HEK293 (cell line): ENCODE measurements around the gene SFTPD.

Source experiments
- IKZF3 ChIP-seq: fragments of 450-650 bp; IDR thresholded peaks from 2 replicates; pipeline ENCODE4 v1.5.0; 2018; ENCODE audit warnings: missing biosample characterization, mild to moderate bottlenecking, missing genetic modification characterization, moderate library complexity
- PBX3 ChIP-seq: sonication (generic); formaldehyde crosslinking; IDR thresholded peaks from 2 replicates; pipeline ENCODE4 v1.8.1; 2022; ENCODE audit warnings: mild to moderate bottlenecking, moderate library complexity, missing genetic modification reagents
- PRDM10 ChIP-seq: fragments of 450-650 bp; formaldehyde crosslinking; IDR thresholded peaks from 2 replicates; pipeline ENCODE4 v1.5.1; 2016; ENCODE audit warnings: missing biosample characterization, missing genetic modification characterization
- REPIN1 ChIP-seq: fragments of 450-650 bp; formaldehyde crosslinking; IDR thresholded peaks from 2 replicates; pipeline ENCODE4 v1.5.1; 2017; ENCODE audit warnings: missing biosample characterization, missing genetic modification characterization, low read depth
- SP2 ChIP-seq: fragments of 450-650 bp; formaldehyde crosslinking; IDR thresholded peaks from 2 replicates; pipeline ENCODE4 v1.5.1; 2016; ENCODE audit warnings: missing biosample characterization, missing genetic modification characterization
- YY1 ChIP-seq: fragments of 450-650 bp; formaldehyde crosslinking; IDR thresholded peaks from 2 replicates; pipeline ENCODE4 v1.5.1; 2018; ENCODE audit warnings: missing biosample characterization, missing genetic modification characterization
- ZBTB1 ChIP-seq: fragments of 450-650 bp; formaldehyde crosslinking; IDR thresholded peaks from 2 replicates; pipeline ENCODE4 v1.5.1; 2016; ENCODE audit warnings: missing biosample characterization, missing genetic modification characterization
- ZBTB8A ChIP-seq: fragments of 450-650 bp; formaldehyde crosslinking; IDR thresholded peaks from 2 replicates; pipeline ENCODE4 v1.5.1; 2016; ENCODE audit warnings: missing biosample characterization, missing genetic modification characterization
- ZNF114 ChIP-seq: fragments of 450-650 bp; formaldehyde crosslinking; IDR thresholded peaks from 2 replicates; pipeline ENCODE4 v1.5.0; 2017; ENCODE audit warnings: missing biosample characterization, missing genetic modification characterization
- ZNF274 ChIP-seq, 2 experiments: fragments of 200-500 bp in 1 of 2; fragments of 450-650 bp in 1 of 2; sonication (Bioruptor generic) in 1 of 2; formaldehyde crosslinking in 1 of 2; IDR thresholded peaks; 2 replicates each; pipeline versions ENCODE4 v1.5.1 to v1.6.1; 2014 to 2016; ENCODE audit warnings: borderline replicate concordance in 1 of 2, inconsistent platforms in 1 of 2, low read length in 1 of 2, missing biosample characterization in 1 of 2, missing genetic modification characterization in 1 of 2
- TF ChIP-seq, protein P1 (sequence below): fragments of 450-650 bp; formaldehyde crosslinking; IDR thresholded peaks from 2 replicates; pipeline ENCODE4 v1.5.1; 2016; ENCODE audit warnings: missing biosample characterization, missing genetic modification characterization
- TF ChIP-seq, protein P2 (sequence below): fragments of 450-650 bp; formaldehyde crosslinking; IDR thresholded peaks from 2 replicates; pipeline ENCODE4 v1.5.1; 2016; ENCODE audit warnings: missing biosample characterization, missing genetic modification characterization

DNA sequence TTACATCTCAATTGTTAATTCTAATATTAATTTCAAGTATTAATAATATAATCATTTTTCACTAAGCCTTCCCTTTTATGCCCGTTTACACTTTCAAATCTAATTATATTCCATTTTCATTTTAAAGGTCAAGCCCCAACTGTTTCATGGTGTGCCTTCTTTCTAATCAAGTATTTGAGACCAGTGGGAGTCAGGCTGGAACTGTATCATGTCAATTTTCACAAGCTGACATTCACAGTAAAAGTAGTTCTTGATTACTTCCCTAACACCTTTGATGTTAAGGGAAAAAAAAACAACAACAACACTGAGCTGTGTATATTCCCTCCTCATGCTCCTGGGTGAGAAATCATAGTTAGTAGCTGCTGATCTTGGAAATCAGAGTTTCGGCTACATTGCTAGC is 38.1 kb downstream of the SFTPD start:
- TF ChIP-seq ZNF274 (IDR thresholded peaks at IDR 0.05; ENCODE audit: low read length) (no peak), ZNF274 (tag by site-specific recombination; IDR thresholded peaks at IDR 0.05; ENCODE audit: borderline replicate concordance) (no peak), ZBTB8A (no peak), IKZF3 (tag by site-specific recombination) (no peak), REPIN1 (tag by site-specific recombination) (no peak), SP2 (tag by site-specific recombination) (no peak), PBX3 (CRISPR knock-in tag) (no peak), ZBTB1 (no peak), PRDM10 (no peak), YY1 (tag by site-specific recombination) (no peak), ZNF114 (tag by site-specific recombination) (no peak)
- TF ChIP-seq, protein P1, sequence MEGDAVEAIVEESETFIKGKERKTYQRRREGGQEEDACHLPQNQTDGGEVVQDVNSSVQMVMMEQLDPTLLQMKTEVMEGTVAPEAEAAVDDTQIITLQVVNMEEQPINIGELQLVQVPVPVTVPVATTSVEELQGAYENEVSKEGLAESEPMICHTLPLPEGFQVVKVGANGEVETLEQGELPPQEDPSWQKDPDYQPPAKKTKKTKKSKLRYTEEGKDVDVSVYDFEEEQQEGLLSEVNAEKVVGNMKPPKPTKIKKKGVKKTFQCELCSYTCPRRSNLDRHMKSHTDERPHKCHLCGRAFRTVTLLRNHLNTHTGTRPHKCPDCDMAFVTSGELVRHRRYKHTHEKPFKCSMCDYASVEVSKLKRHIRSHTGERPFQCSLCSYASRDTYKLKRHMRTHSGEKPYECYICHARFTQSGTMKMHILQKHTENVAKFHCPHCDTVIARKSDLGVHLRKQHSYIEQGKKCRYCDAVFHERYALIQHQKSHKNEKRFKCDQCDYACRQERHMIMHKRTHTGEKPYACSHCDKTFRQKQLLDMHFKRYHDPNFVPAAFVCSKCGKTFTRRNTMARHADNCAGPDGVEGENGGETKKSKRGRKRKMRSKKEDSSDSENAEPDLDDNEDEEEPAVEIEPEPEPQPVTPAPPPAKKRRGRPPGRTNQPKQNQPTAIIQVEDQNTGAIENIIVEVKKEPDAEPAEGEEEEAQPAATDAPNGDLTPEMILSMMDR (tag by site-specific recombination): no peak
- TF ChIP-seq, protein P2, sequence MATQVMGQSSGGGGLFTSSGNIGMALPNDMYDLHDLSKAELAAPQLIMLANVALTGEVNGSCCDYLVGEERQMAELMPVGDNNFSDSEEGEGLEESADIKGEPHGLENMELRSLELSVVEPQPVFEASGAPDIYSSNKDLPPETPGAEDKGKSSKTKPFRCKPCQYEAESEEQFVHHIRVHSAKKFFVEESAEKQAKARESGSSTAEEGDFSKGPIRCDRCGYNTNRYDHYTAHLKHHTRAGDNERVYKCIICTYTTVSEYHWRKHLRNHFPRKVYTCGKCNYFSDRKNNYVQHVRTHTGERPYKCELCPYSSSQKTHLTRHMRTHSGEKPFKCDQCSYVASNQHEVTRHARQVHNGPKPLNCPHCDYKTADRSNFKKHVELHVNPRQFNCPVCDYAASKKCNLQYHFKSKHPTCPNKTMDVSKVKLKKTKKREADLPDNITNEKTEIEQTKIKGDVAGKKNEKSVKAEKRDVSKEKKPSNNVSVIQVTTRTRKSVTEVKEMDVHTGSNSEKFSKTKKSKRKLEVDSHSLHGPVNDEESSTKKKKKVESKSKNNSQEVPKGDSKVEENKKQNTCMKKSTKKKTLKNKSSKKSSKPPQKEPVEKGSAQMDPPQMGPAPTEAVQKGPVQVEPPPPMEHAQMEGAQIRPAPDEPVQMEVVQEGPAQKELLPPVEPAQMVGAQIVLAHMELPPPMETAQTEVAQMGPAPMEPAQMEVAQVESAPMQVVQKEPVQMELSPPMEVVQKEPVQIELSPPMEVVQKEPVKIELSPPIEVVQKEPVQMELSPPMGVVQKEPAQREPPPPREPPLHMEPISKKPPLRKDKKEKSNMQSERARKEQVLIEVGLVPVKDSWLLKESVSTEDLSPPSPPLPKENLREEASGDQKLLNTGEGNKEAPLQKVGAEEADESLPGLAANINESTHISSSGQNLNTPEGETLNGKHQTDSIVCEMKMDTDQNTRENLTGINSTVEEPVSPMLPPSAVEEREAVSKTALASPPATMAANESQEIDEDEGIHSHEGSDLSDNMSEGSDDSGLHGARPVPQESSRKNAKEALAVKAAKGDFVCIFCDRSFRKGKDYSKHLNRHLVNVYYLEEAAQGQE (tag by site-specific recombination): no peak
